GM06990 (cell line): ENCODE results near the gene TUBA3C.
"Not testable (repeated sequence)": the region's sequence is repeated elsewhere in the genome, so short reads cannot be mapped to it uniquely, and the experiment has no call there.

Experiments
- DNase-seq: peaks from one replicate; pipeline ENCODE4 v3.0.0-alpha.2; 2011; ENCODE audit not compliant: insufficient read length; ENCODE audit errors: extremely low read depth
- H3K27me3 ChIP-seq: replicated peaks from 2 replicates; pipeline ENCODE4 v1.6.0; 2011; ENCODE audit warnings: low read length; ENCODE audit not compliant: control insufficient read depth, insufficient read depth
- H3K36me3 ChIP-seq: 2 replicates; pipeline ENCODE4 v1.5.1; 2011; ENCODE audit warnings: low read length; ENCODE audit not compliant: control insufficient read depth, insufficient read depth
- H3K4me3 ChIP-seq: replicated peaks from 2 replicates; pipeline ENCODE4 v1.5.1; 2011; ENCODE audit warnings: low read depth, mild to moderate bottlenecking, control low read depth, low read length
- CTCF ChIP-seq: IDR thresholded peaks from 2 replicates; pipeline ENCODE4 v1.5.1; 2011; ENCODE audit warnings: low read length, control low read depth, mild to moderate bottlenecking, inconsistent platforms; ENCODE audit not compliant: insufficient read depth, poor library complexity, severe bottlenecking

Gene TUBA3C

GRCh38 chr13:19178901-19179593 is 2.6 kb downstream of the TUBA3C start:
- Histone ChIP-seq H3K36me3 (no peaks in the 10 kb centered on the region), H3K4me3 (no peak overlapping the region), H3K27me3 (no peaks in the 10 kb centered on the region)
- no peak for DNase-seq
- no peak for TF ChIP-seq CTCF

GRCh38 chr13:19176981-19177776 is 4.4 kb downstream of the TUBA3C start:
- not testable (repeated sequence) for DNase-seq, H3K27me3 ChIP-seq, H3K4me3 ChIP-seq, H3K36me3 ChIP-seq

GRCh38 chr13:19173752-19174151 is 7.9 kb downstream of the TUBA3C start:
- no peak for DNase-seq
- Histone ChIP-seq H3K4me3 (no peak overlapping the region), H3K27me3 (no peaks in the 10 kb centered on the region), H3K36me3 (no peaks in the 10 kb centered on the region)
- no peak for TF ChIP-seq CTCF

GRCh38 chr13:19172647-19173030 is 9.0 kb downstream of the TUBA3C start:
- no peak for TF ChIP-seq CTCF
- no peak for DNase-seq

DNA sequence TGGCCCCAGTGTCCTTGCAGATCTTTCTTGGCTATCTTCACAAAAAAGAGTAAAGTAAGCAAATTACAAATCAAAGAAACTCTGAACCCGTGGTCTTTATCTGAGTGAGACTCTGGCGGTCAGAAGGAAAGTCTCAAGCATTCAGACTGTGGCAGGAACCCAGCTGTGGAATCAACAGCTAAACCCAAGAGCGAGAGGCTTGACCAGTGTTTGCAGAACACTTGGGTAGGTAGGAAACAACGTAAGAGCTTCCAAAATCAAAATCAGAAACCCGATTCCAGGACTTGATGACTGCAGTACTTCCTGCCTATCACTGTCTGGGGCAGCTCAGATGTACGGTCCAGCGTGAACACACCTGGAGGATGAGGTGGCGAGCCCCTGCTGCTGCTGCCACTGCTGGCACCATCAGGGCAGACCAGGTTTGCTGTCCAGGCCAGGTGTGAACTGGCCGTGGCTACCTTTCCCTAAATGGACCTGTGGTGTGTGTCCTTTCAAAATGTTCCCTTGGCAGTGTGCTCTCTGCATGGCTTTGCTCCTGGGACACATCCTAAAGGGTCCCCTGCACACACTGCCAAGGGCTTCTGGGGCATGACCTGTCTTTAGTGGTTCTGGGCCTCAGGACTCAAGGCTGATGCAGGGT is 9.5 kb downstream of the TUBA3C start:
- no peaks in the 10 kb centered on the region for H3K36me3 ChIP-seq

More at GRCh38 chr13:19172647-19173030, 9.0 kb downstream of the TUBA3C start:
- H3K36me3 ChIP-seq: no peaks in the 10 kb centered on the region
- no peak overlapping the region for H3K4me3 ChIP-seq
- no peaks in the 10 kb centered on the region for H3K27me3 ChIP-seq

More for the DNA sequence above, 9.5 kb downstream of the TUBA3C start:
- no peak for DNase-seq
- Histone ChIP-seq H3K4me3 (no peak overlapping the region), H3K27me3 (no peaks in the 10 kb centered on the region)
- no peak for TF ChIP-seq CTCF
